Esophagus muscularis mucosa (tissue), 4 donors: ENCODE data around the gene SCNN1B. TPM values are rescaled to one million over a fixed set of nuclear protein-coding genes. Genes with fewer than 3 reads are reported as not detected.

ENCODE experiments used
- DNase-seq: peaks from one replicate; pipeline ENCODE4 v3.0.0-alpha.2; 2017; ENCODE audit errors: extremely low spot score
- H3K27ac ChIP-seq, 4 donors: fragments of 200-600 bp; sonication (generic); replicated peaks in 1 of 4; 1 replicate in 3 of 4; 2 replicates in 1 of 4; pipeline ENCODE4 v1.5.1; 2016 to 2019; ENCODE audit warnings: mild to moderate bottlenecking in 1 of 4
- H3K27me3 ChIP-seq, 4 donors: fragments of 200-600 bp; sonication (generic); one replicate each; pipeline versions ENCODE4 v1.5.1 to v1.6.0; 2016 to 2019
- H3K36me3 ChIP-seq, 4 donors: fragments of 200-600 bp; sonication (generic); one replicate each; pipeline ENCODE4 v1.5.1; 2016 to 2019
- H3K4me1 ChIP-seq, 4 donors: fragments of 200-600 bp; sonication (generic); one replicate each; pipeline ENCODE4 v1.5.1; 2016 to 2019
- H3K4me3 ChIP-seq, 4 donors: fragments of 200-600 bp; sonication (generic); 1 replicate in 2 of 4; 2 replicates in 2 of 4; pipeline ENCODE4 v1.5.1; 2016 to 2019; ENCODE audit warnings: mild to moderate bottlenecking in 4 of 4, moderate library complexity in 1 of 4
- H3K9me3 ChIP-seq, 4 donors: fragments of 200-600 bp; sonication (generic); 1 replicate in 3 of 4; 2 replicates in 1 of 4; pipeline ENCODE4 v1.5.1; 2016 to 2019
- CTCF ChIP-seq, 3 experiments: fragments of 200-600 bp in 2 of 3; fragments of 450-650 bp in 1 of 3; sonication (generic) in 2 of 3; IDR thresholded peaks; one replicate each; pipeline ENCODE4 v1.5.1; 2017 to 2019; ENCODE audit warnings: antibody characterized with exemption in 3 of 3, mild to moderate bottlenecking in 2 of 3, moderate library complexity in 1 of 3
- EP300 ChIP-seq: sonication (generic); formaldehyde crosslinking; IDR thresholded peaks from one replicate; pipeline ENCODE4 v1.6.1; 2017; ENCODE audit warnings: antibody characterized with exemption
- POLR2A ChIP-seq: fragments of 450-650 bp; IDR thresholded peaks from one replicate; pipeline ENCODE4 v1.6.1; 2017; ENCODE audit warnings: antibody characterized with exemption, moderate library complexity, mild to moderate bottlenecking, low read depth
- POLR2AphosphoS5 ChIP-seq, 2 donors: sonication (generic); formaldehyde crosslinking; IDR thresholded peaks; one replicate each; pipeline ENCODE4 v1.6.1; 2017; ENCODE audit warnings: antibody characterized with exemption in 2 of 2
- WGBS: methylation state at CpG from one replicate; pipeline ENCODE4 v1.1.5; 2018; 5-methylcytosine and 5-hydroxymethylcytosine counted together
- intact Hi-C: fragments of 100-400 bp; cut with DNase I; formaldehyde crosslinking; loops from one replicate; pipeline ENCODE4 v1.15.1; 2023
- total RNA-seq, 4 donors: library from RNA; depleted of rRNA; stranded (reverse); fragments of >200 nt; gene quantifications; one replicate each; pipeline versions ENCODE4 v1.1.0 to v1.2.1, GENCODE V29; 2016

SCNN1B gene
- total RNA-seq, 4 donors from 2014 or later = 1.2 to 4.2 (median 4.0) TPM

GRCh38 chr16:23354246-23354645 is 52.1 kb downstream of the SCNN1B start:
- WGBS = 92% methylated on average over 9 of the region's 9 CpGs
- no peak overlapping the region for H3K4me3 ChIP-seq
- H3K4me1 ChIP-seq = no peaks in the 10 kb centered on the region
- no peak for DNase-seq
- no peaks in the 10 kb centered on the region for H3K9me3 ChIP-seq
- H3K27me3 ChIP-seq = peaks cover 0 to 5% (median 0%) of the 10 kb centered on the region in 4 donors
- H3K36me3 ChIP-seq = no peaks in the 10 kb centered on the region
- intact Hi-C loops = no loop called here
- TF ChIP-seq CTCF (IDR thresholded peaks at IDR 0.05) = no peak
- no peak for TF ChIP-seq POLR2A
- no peak for TF ChIP-seq POLR2AphosphoS5 (IDR thresholded peaks at IDR 0.05)
- no peak for TF ChIP-seq EP300
- H3K27ac ChIP-seq = no peak overlapping the region

- H3K27me3 ChIP-seq = peaks cover 0 to 5% (median 0%) of the 10 kb centered on the region in 4 donors
- no peak for DNase-seq
- intact Hi-C loops = no loop called here
- no peaks in the 10 kb centered on the region for H3K4me1 ChIP-seq
- no peaks in the 10 kb centered on the region for H3K9me3 ChIP-seq
- no peak overlapping the region for H3K4me3 ChIP-seq
- 100% methylated on average over 3 of the region's 13 CpGs for WGBS
- H3K27ac ChIP-seq = no peak overlapping the region
- H3K36me3 ChIP-seq = no peaks in the 10 kb centered on the region
- TF ChIP-seq EP300 (no peak), POLR2AphosphoS5 (IDR thresholded peaks at IDR 0.05) (no peak), CTCF (IDR thresholded peaks at IDR 0.05) (no peak), POLR2A (no peak)
These were observed 53.1 kb downstream of the SCNN1B start for GRCh38 chr16:23355106-23355670.

- H3K9me3 ChIP-seq = no peaks in the 10 kb centered on the region
- TF ChIP-seq POLR2AphosphoS5 (IDR thresholded peaks at IDR 0.05) (no peak), POLR2A (no peak), EP300 (no peak), CTCF (IDR thresholded peaks at IDR 0.05) (no peak)
- peaks cover 0 to 2% (median under 1%) of the 10 kb centered on the region in 4 donors for H3K4me1 ChIP-seq
- no peak for DNase-seq
- H3K27ac ChIP-seq = no peak overlapping the region
- H3K4me3 ChIP-seq = no peak overlapping the region
- H3K36me3 ChIP-seq = no peaks in the 10 kb centered on the region
- 86% methylated on average over 7 of the region's 7 CpGs for WGBS
- H3K27me3 ChIP-seq = peaks cover 0 to 5% (median 0%) of the 10 kb centered on the region in 4 donors
- intact Hi-C loops = no loop called here
These were observed 54.8 kb downstream of the SCNN1B start for GRCh38 chr16:23356941-23357340.

GRCh38 chr16:23357761-23358290 is 55.7 kb downstream of the SCNN1B start:
- intact Hi-C loops = no loop called here
- DNase-seq = no peak
- Histone ChIP-seq H3K27ac (no peak overlapping the region), H3K4me1 (peaks cover 1 to 11% (median 10%) of the 10 kb centered on the region in 4 donors), H3K4me3 (no peak overlapping the region), H3K27me3 (peaks cover 0 to 5% (median 0%) of the 10 kb centered on the region in 4 donors), H3K36me3 (no peaks in the 10 kb centered on the region), H3K9me3 (no peaks in the 10 kb centered on the region)
- TF ChIP-seq POLR2A (no peak), POLR2AphosphoS5 (IDR thresholded peaks at IDR 0.05) (no peak), EP300 (no peak), CTCF (IDR thresholded peaks at IDR 0.05) (no peak)
- whole genome bisulfite sequencing = 87% methylated on average over 8 of the region's 8 CpGs
